Measurements from ENCODE around the gene IFNA6.

The IFNA6 gene

GRCh38 chr9:21331676-21332402, 18.8 kb downstream of the IFNA6 start:
- DNase-seq (ENCODE audit: low read depth in 2 of 2) = no peak

DNA sequence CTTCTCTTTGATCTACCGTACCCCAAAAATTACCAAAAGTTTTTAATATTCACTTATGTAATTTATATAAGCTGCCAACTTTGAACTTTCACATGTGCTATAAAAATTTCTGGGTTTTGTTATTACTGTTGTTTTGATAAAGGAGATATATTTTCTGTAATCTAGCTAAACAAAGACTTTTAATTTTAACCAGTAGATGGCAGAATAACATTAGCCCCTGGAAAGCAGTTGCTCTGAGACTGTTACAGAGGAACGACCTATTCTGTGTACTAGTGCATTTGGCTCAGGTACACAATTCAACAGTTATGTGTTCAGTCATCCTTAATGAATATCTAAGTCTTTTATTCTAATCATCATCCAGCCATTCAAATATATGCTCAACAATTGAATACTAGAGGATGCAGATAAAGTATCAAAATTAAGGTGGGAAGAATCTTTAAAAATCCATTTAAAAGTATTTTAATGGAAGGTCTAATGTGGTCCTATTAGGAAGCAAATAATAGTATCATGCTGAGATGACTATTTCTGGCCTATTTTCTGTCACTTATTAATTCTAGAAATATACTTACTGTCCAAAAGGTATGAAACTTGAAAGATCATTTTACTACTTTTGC, 24.1 kb downstream of the IFNA6 start:
- peak; percentile 18 to 21 for DNase-seq (ENCODE audit: low read depth in 2 of 2)

GRCh38 chr9:21324047-21324446, 26.6 kb downstream of the IFNA6 start:
- DNase-seq (ENCODE audit: low read depth in 2 of 2) = no peak

GRCh38 chr9:21322911-21323461, 27.7 kb downstream of the IFNA6 start:
- DNase-seq (ENCODE audit: low read depth in 2 of 2) = no peak

- DNase-seq (ENCODE audit: low read depth in 2 of 2) = no peak
Observed at GRCh38 chr9:21320465-21320864, 30.2 kb downstream of the IFNA6 start.

- peak in 1 of 2 experiments; percentile 25 for DNase-seq (ENCODE audit: low read depth in 2 of 2)
Observed at GRCh38 chr9:21317956-21318923, 32.4 kb downstream of the IFNA6 start.

DNA sequence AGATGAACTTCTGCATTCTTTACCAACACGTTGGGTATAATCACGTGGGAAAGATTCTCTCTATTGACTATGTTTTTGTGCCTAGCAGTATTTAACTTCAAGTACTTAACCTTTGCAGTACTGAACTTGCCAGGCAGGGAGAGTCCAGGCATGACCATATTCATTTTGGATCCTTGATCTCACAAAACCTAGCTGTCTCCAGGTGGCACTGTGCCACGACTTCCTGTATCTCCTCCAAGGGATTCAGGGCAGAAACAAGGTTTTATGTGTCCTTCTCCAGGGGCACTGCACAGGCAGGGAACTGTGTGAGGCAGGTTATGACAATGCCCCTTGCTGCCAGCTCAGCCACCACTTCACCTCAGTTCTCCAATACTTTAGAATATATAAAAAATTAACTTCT, 33.8 kb downstream of the IFNA6 start:
- no peak for DNase-seq (ENCODE audit: low read depth in 2 of 2)

- no peak for DNase-seq (ENCODE audit: low read depth in 2 of 2)
Observed at GRCh38 chr9:21316032-21316842, 34.5 kb downstream of the IFNA6 start.

- DNase-seq (ENCODE audit: low read depth in 2 of 2) = no peak
Observed at GRCh38 chr9:21314152-21314551, 36.5 kb downstream of the IFNA6 start.

GRCh38 chr9:21311889-21312288, 38.8 kb downstream of the IFNA6 start:
- DNase-seq (ENCODE audit: low read depth in 2 of 2) = no peak

- no peak for DNase-seq (ENCODE audit: low read depth in 2 of 2)
Observed at GRCh38 chr9:21305213-21305612, 45.5 kb downstream of the IFNA6 start, which contains the start of gene IFNA5. IFNA5 (minus strand) TSS chr9:21305313; CDS start chr9:21305256, 57 bp downstream.
